ENCODE data around the gene RP9. TPM values are rescaled to one million over a fixed set of nuclear protein-coding genes. Genes with fewer than 3 reads are reported as not detected.

RP9 gene
- total and polyA plus RNA-seq, 2 of the 13 experiments (the other 11 are each of a cell fraction or from before 2014, with no cell fraction given): 14.2 to 18.6 TPM

DNA sequence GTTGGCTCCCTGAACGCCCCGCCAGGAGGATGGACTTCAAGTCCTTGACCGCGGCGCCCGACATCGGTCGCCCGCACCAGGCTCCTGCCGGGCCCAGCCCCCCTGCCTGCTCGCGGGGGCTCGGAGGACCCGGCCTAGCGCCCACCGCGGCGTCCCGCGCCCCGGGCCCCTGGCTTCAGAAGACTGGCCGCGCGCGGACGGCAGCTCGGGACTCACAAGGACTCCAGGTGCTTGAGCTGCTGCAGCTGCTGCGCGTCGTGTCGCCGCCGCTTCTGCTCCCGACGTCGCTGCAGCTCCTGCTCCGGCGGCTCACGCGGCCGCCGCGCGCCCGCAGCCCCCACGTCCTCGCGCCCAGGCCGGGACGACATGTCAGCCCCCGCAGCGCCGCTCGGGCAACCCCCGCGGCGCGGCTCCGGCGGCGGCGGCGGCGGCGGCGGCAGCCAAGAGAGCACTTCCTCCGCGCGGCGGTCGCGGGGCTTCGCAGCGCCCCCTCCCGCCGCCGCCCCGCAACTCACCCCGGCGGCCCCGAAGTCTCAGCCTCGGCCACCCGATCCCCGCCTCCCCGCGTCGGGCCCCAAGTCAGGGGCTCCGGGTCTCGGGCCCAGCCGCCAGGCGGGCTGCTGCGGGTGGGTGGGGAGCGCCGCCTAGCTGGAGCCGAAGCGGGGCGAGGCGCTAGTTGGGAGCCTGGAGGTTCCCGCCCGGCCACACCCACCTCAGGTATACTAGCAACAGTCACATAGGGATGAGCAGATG is at the start of gene RP9 (continued):
- TF ChIP-seq, protein P1, sequence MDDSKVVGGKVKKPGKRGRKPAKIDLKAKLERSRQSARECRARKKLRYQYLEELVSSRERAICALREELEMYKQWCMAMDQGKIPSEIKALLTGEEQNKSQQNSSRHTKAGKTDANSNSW (CRISPR knock-in tag; IDR thresholded peaks at IDR 0.05; ENCODE audit: borderline replicate concordance): no peak
- TF ChIP-seq ZNF589 (CRISPR knock-in tag; conservative IDR thresholded peaks at IDR 0.05): 0 out of 2 replicates have a peak, but pooled peaks have one; percentile 25
- TF ChIP-seq TCF12 (IDR thresholded peaks at IDR 0.05): no peak
- TF ChIP-seq TCF12 (CRISPR knock-in tag; IDR thresholded peaks at IDR 0.05): 0 out of 2 replicates have a peak, but pooled peaks have one; percentile 45
- no peak for TF ChIP-seq FOXA1 (IDR thresholded peaks at IDR 0.05)
- no peak for TF ChIP-seq FOXA1 (CRISPR knock-in tag; IDR thresholded peaks at IDR 0.05)
- no peak for TF ChIP-seq ZNF709 (CRISPR knock-in tag; IDR thresholded peaks at IDR 0.05)
- TF ChIP-seq, protein P2, sequence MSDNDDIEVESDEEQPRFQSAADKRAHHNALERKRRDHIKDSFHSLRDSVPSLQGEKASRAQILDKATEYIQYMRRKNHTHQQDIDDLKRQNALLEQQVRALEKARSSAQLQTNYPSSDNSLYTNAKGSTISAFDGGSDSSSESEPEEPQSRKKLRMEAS (IDR thresholded peaks at IDR 0.05): peak; percentile 81; the same call in 1 of the 2 replicates
- no peak for TF ChIP-seq RARG (CRISPR knock-in tag; IDR thresholded peaks at IDR 0.05; ENCODE audit: low read depth)
- TF ChIP-seq ZNF329 (CRISPR knock-in tag; IDR thresholded peaks at IDR 0.05; ENCODE audit: low read depth): no peak
- 0 out of 2 replicates have a peak, but pooled peaks have one; percentile 35 for TF ChIP-seq ZNF441 (CRISPR knock-in tag; IDR thresholded peaks at IDR 0.05; ENCODE audit: borderline replicate concordance)
- TF ChIP-seq TSC22D2 (CRISPR knock-in tag; IDR thresholded peaks at IDR 0.05; ENCODE audit: borderline replicate concordance): no peak
- TF ChIP-seq ZNF672 (CRISPR knock-in tag; IDR thresholded peaks at IDR 0.05): no peak
- TF ChIP-seq SNAI1 (CRISPR knock-in tag; IDR thresholded peaks at IDR 0.05; ENCODE audit: borderline replicate concordance): no peak
- no peak for TF ChIP-seq ZNF552 (CRISPR knock-in tag; IDR thresholded peaks at IDR 0.05; ENCODE audit: borderline replicate concordance)
- TF ChIP-seq HDAC2 (CRISPR knock-in tag; IDR thresholded peaks at IDR 0.05): 0 out of 2 replicates have a peak, but pooled peaks have one; percentile 23
- TF ChIP-seq KLF9 (CRISPR knock-in tag; IDR thresholded peaks at IDR 0.05; ENCODE audit: low read depth): peak; percentile 95
- no peak for TF ChIP-seq NFAT5 (CRISPR knock-in tag; IDR thresholded peaks at IDR 0.05)
- TF ChIP-seq, protein P3, sequence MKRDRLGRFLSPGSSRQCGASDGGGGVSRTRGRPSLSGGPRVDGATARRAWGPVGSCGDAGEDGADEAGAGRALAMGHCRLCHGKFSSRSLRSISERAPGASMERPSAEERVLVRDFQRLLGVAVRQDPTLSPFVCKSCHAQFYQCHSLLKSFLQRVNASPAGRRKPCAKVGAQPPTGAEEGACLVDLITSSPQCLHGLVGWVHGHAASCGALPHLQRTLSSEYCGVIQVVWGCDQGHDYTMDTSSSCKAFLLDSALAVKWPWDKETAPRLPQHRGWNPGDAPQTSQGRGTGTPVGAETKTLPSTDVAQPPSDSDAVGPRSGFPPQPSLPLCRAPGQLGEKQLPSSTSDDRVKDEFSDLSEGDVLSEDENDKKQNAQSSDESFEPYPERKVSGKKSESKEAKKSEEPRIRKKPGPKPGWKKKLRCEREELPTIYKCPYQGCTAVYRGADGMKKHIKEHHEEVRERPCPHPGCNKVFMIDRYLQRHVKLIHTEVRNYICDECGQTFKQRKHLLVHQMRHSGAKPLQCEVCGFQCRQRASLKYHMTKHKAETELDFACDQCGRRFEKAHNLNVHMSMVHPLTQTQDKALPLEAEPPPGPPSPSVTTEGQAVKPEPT (CRISPR knock-in tag; IDR thresholded peaks at IDR 0.05; ENCODE audit: low read depth): no peak
- no peak for TF ChIP-seq RBM22 (optimal IDR thresholded peaks at IDR 0.05; ENCODE audit: low read length)
